Panc1 (cell line): ENCODE measurements around the gene SH2B2. TPM values are rescaled to one million over a fixed set of nuclear protein-coding genes. Genes with fewer than 3 reads are reported as not detected.

Experiments
- ATAC-seq: fragments of 200-7000 bp; cut with Tn5 transposase; 2 replicates; pipeline ENCODE4 v1.9.1; 2020; ENCODE audit warnings: mild to moderate bottlenecking, moderate library complexity
- BruUV-seq: library from RNA; stranded (reverse); fragments of 400-500 nt; replicated peaks from 2 replicates; lab custom pipeline; 2021; lab: Mats Ljungman, UMichigan
- CTCF ChIA-PET: fragments of 300-600 bp; sonication (Branson Sonifier 250); formaldehyde crosslinking; loops from one replicate; lab custom pipeline; 2022; ENCODE audit warnings: antibody characterized with exemption; lab: Charles Lee
- POLR2A ChIA-PET: fragments of 300-600 bp; sonication (Branson Sonifier 250); formaldehyde crosslinking; loops from one replicate; lab custom pipeline; 2022; ENCODE audit warnings: antibody characterized with exemption; lab: Charles Lee
- DNase-seq: peaks from one replicate; pipeline ENCODE4 v3.0.0-alpha.2; 2010; ENCODE audit warnings: low read depth, low spot score
- H3K27ac ChIP-seq: 2 replicates; pipeline ENCODE4 v1.5.1; 2011; ENCODE audit warnings: mild to moderate bottlenecking, low read length, inconsistent platforms
- H3K27me3 ChIP-seq: fragments of 200-500 bp; sonication (Bioruptor generic); 2 replicates; pipeline ENCODE4 v1.6.0; 2014; ENCODE audit warnings: low read length, inconsistent platforms; ENCODE audit not compliant: control insufficient read depth, insufficient read depth
- H3K36me3 ChIP-seq: fragments of 200-500 bp; sonication (Bioruptor generic); 2 replicates; pipeline ENCODE4 v1.5.1; 2014; ENCODE audit warnings: inconsistent platforms, mild to moderate bottlenecking, low read length, moderate library complexity; ENCODE audit not compliant: control insufficient read depth, insufficient read depth
- H3K4me1 ChIP-seq: 2 replicates; pipeline ENCODE4 v1.5.1; 2011; ENCODE audit warnings: inconsistent platforms, mild to moderate bottlenecking, low read length, moderate library complexity; ENCODE audit not compliant: control insufficient read depth, insufficient read depth
- H3K4me3 ChIP-seq, 2 experiments: 2 replicates each; pipeline ENCODE4 v1.5.1; 2011 to 2012; ENCODE audit warnings: low read depth in 2 of 2, low read length in 2 of 2, mild to moderate bottlenecking in 2 of 2, inconsistent platforms in 1 of 2, moderate library complexity in 1 of 2
- H3K9me3 ChIP-seq: fragments of 200-500 bp; sonication (Bioruptor generic); 2 replicates; pipeline ENCODE4 v1.5.1; 2014; ENCODE audit warnings: low read depth, mild to moderate bottlenecking, inconsistent platforms, low read length, moderate library complexity; ENCODE audit not compliant: control insufficient read depth, insufficient read depth
- POLR2AphosphoS5 ChIP-seq: IDR thresholded peaks from 2 replicates; pipeline ENCODE4 v1.6.1; 2012; ENCODE audit warnings: mild to moderate bottlenecking, low read depth, low read length, moderate library complexity
- SIN3A ChIP-seq: IDR thresholded peaks from 2 replicates; pipeline ENCODE4 v1.6.1; 2012; ENCODE audit warnings: low read depth, mild to moderate bottlenecking, low read length, moderate library complexity, borderline replicate concordance; ENCODE audit not compliant: insufficient read depth
- TCF7L2 ChIP-seq: IDR thresholded peaks from 2 replicates; pipeline ENCODE4 v1.6.1; 2011; ENCODE audit warnings: mild to moderate bottlenecking, low read depth, low read length, inconsistent platforms
- in situ Hi-C: cut with HindIII; loops from 2 replicates; pipeline ENCODE4 v1.10.0; 2016; ENCODE audit warnings: low sequenced_read_pairs, low pct_unique_long_range_greater_than_20kb
- intact Hi-C: fragments of 100-400 bp; cut with micrococcal nuclease; formaldehyde crosslinking; loops from one replicate; pipeline ENCODE4 v1.10.0; 2022; ENCODE audit not compliant: unreplicated experiment
- total RNA-seq: library from RNA; stranded (reverse); gene quantifications from one replicate; pipeline ENCODE4 v1.2.1, GENCODE V29; 2021; ENCODE audit not compliant: unreplicated experiment
- TF ChIP-seq, protein P1 (sequence below), 2 experiments: IDR thresholded peaks; 2 replicates each; pipeline ENCODE4 v1.6.1; 2011 to 2012; ENCODE audit warnings: low read depth in 2 of 2, control low read depth in 1 of 2, low read length in 1 of 2, mild to moderate bottlenecking in 1 of 2, moderate library complexity in 1 of 2; ENCODE audit not compliant: insufficient read depth in 1 of 2
- TF ChIP-seq, protein P2 (sequence below): fragments of 450-650 bp; IDR thresholded peaks from 2 replicates; pipeline ENCODE4 v1.5.1; 2017; ENCODE audit warnings: mild to moderate bottlenecking

The SH2B2 gene
- total RNA-seq, 1 experiment from 2014 or later = 2.8 TPM

DNA sequence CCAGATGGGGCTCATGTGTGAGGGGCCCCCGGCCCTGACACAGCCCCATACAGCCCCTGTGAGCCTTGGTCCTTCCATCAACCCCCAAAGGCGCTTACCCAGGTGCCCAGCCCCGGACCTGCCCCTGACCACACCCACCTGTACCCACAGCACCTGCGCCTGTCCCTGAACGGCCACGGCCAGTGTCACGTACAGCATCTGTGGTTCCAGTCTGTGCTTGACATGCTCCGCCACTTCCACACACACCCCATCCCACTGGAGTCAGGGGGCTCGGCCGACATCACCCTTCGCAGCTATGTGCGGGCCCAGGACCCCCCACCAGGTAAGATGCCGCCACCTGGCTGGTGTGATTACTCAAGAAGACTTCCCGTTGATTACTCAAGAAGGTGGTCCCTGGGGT, 33.5 kb downstream of the SH2B2 start:
- DNase-seq (no peak), ATAC-seq (no peak)
- CTCF ChIA-PET = no interaction called here
- POLR2A ChIA-PET = no interaction called here
- Histone ChIP-seq H3K27me3 (no peaks in the 10 kb centered on the region), H3K27ac (no peak overlapping the region), H3K4me1 (no peaks in the 10 kb centered on the region), H3K36me3 (no peaks in the 10 kb centered on the region), H3K9me3 (no peaks in the 10 kb centered on the region), H3K4me3 (no peak overlapping the region)
- TF ChIP-seq, protein P1, sequence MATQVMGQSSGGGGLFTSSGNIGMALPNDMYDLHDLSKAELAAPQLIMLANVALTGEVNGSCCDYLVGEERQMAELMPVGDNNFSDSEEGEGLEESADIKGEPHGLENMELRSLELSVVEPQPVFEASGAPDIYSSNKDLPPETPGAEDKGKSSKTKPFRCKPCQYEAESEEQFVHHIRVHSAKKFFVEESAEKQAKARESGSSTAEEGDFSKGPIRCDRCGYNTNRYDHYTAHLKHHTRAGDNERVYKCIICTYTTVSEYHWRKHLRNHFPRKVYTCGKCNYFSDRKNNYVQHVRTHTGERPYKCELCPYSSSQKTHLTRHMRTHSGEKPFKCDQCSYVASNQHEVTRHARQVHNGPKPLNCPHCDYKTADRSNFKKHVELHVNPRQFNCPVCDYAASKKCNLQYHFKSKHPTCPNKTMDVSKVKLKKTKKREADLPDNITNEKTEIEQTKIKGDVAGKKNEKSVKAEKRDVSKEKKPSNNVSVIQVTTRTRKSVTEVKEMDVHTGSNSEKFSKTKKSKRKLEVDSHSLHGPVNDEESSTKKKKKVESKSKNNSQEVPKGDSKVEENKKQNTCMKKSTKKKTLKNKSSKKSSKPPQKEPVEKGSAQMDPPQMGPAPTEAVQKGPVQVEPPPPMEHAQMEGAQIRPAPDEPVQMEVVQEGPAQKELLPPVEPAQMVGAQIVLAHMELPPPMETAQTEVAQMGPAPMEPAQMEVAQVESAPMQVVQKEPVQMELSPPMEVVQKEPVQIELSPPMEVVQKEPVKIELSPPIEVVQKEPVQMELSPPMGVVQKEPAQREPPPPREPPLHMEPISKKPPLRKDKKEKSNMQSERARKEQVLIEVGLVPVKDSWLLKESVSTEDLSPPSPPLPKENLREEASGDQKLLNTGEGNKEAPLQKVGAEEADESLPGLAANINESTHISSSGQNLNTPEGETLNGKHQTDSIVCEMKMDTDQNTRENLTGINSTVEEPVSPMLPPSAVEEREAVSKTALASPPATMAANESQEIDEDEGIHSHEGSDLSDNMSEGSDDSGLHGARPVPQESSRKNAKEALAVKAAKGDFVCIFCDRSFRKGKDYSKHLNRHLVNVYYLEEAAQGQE (IDR thresholded peaks at IDR 0.05; ENCODE audit: insufficient read depth in 1 of 2, low read depth in 2 of 2, low read length in 1 of 2) = no peak
- TF ChIP-seq SIN3A = no peak
- intact Hi-C loops = no loop called here
- BruUV-seq = no TSS peak
- in situ Hi-C loops = no loop called here

DNA sequence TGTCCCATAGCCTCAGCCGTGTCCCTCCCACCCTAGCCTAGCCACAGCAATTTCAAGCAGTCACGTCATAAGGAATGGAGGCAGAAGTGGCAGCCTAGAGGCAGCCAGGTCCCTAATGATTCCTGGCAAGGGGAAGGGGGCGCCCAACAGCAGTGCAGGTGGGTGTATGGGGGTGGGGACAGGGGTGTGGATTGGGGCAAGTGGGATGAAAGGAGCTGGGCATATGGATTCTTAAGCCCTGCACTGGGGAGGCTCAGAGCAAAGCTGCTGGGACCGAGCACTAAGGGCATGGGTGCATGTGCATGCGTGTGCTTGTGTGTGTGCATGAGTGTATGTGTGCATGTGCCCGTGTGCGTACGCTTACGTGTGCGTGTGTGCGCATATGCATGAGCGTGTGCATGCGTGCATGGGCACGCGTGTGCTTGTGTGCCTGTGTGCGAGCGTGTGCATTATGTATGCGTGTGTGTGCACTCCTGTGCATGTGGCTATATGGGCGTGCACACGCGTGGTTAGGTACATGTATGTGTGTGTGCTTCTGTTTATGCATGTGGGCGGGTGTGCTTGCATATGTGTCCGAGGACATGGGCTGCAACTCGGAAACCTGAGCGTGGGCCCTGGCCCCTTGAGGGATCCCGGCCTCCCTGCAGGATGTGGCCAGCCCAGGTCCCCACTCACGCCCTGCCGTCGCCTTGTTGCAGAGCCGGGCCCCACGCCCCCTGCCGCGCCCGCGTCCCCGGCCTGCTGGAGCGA, 34.1 kb downstream of the SH2B2 start:
- no peak overlapping the region for H3K27ac ChIP-seq
- ChIA-PET POLR2A (no interaction called here), CTCF (no interaction called here)
- no peaks in the 10 kb centered on the region for H3K36me3 ChIP-seq
- ATAC-seq (no peak), DNase-seq (no peak)
- in situ Hi-C loops (no loop called here), intact Hi-C loops (no loop called here)
- H3K9me3 ChIP-seq = no peaks in the 10 kb centered on the region
- H3K4me3 ChIP-seq = no peak overlapping the region
- TF ChIP-seq, protein P1 (IDR thresholded peaks at IDR 0.05; ENCODE audit: insufficient read depth in 1 of 2, low read depth in 2 of 2, low read length in 1 of 2) = no peak
- TF ChIP-seq, protein P2, sequence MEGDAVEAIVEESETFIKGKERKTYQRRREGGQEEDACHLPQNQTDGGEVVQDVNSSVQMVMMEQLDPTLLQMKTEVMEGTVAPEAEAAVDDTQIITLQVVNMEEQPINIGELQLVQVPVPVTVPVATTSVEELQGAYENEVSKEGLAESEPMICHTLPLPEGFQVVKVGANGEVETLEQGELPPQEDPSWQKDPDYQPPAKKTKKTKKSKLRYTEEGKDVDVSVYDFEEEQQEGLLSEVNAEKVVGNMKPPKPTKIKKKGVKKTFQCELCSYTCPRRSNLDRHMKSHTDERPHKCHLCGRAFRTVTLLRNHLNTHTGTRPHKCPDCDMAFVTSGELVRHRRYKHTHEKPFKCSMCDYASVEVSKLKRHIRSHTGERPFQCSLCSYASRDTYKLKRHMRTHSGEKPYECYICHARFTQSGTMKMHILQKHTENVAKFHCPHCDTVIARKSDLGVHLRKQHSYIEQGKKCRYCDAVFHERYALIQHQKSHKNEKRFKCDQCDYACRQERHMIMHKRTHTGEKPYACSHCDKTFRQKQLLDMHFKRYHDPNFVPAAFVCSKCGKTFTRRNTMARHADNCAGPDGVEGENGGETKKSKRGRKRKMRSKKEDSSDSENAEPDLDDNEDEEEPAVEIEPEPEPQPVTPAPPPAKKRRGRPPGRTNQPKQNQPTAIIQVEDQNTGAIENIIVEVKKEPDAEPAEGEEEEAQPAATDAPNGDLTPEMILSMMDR = no peak
- no peak for TF ChIP-seq SIN3A
- TF ChIP-seq POLR2AphosphoS5 = no peak
- no peak for TF ChIP-seq TCF7L2
- no TSS peak for BruUV-seq
- H3K4me1 ChIP-seq = no peaks in the 10 kb centered on the region
- no peaks in the 10 kb centered on the region for H3K27me3 ChIP-seq
